HEK293 (cell line): ENCODE data around the gene LMO7.

Source experiments
- SETDB1 ChIP-seq: IDR thresholded peaks from one replicate; pipeline ENCODE4 v1.6.1; 2017; ENCODE audit warnings: mild to moderate bottlenecking, low read length, moderate library complexity, mixed read lengths; ENCODE audit not compliant: insufficient read length
- ZNF114 ChIP-seq: fragments of 450-650 bp; formaldehyde crosslinking; IDR thresholded peaks from 2 replicates; pipeline ENCODE4 v1.5.0; 2017; ENCODE audit warnings: missing biosample characterization, missing genetic modification characterization
- ZNF138 ChIP-seq: fragments of 450-650 bp; formaldehyde crosslinking; IDR thresholded peaks from 2 replicates; pipeline ENCODE4 v1.5.1; 2016; ENCODE audit warnings: missing biosample characterization, missing genetic modification characterization, borderline replicate concordance
- ZNF146 ChIP-seq: fragments of 450-650 bp; formaldehyde crosslinking; IDR thresholded peaks from 2 replicates; pipeline ENCODE4 v1.5.1; 2016; ENCODE audit warnings: missing biosample characterization, missing genetic modification characterization
- ZNF18 ChIP-seq: fragments of 450-650 bp; formaldehyde crosslinking; IDR thresholded peaks from 2 replicates; pipeline ENCODE4 v1.5.1; 2016; ENCODE audit warnings: missing biosample characterization, missing genetic modification characterization
- ZNF324 ChIP-seq: fragments of 450-650 bp; formaldehyde crosslinking; IDR thresholded peaks from 2 replicates; pipeline ENCODE4 v1.5.1; 2016; ENCODE audit warnings: missing biosample characterization, missing genetic modification characterization
- ZNF626 ChIP-seq: fragments of 450-650 bp; sonication (Bioruptor Pico); formaldehyde crosslinking; IDR thresholded peaks from 2 replicates; pipeline ENCODE4 v1.5.1; 2018; ENCODE audit warnings: missing biosample characterization, missing genetic modification characterization, inconsistent platforms
- TF ChIP-seq, protein P1 (sequence below): fragments of 450-650 bp; formaldehyde crosslinking; IDR thresholded peaks from 2 replicates; pipeline ENCODE4 v1.5.1; 2016; ENCODE audit warnings: missing biosample characterization, missing genetic modification characterization

GRCh38 chr13:75636436-75637180 is 478 bp downstream of the LMO7 start:
- TF ChIP-seq SETDB1 (no peak), ZNF138 (tag by site-specific recombination) (no peak), ZNF626 (tag by site-specific recombination) (no peak), ZNF146 (tag by site-specific recombination) (no peak), ZNF324 (tag by site-specific recombination) (no peak; the same call in 1 of the 2 replicates), ZNF18 (no peak), ZNF114 (tag by site-specific recombination) (no peak)
- TF ChIP-seq, protein P1, sequence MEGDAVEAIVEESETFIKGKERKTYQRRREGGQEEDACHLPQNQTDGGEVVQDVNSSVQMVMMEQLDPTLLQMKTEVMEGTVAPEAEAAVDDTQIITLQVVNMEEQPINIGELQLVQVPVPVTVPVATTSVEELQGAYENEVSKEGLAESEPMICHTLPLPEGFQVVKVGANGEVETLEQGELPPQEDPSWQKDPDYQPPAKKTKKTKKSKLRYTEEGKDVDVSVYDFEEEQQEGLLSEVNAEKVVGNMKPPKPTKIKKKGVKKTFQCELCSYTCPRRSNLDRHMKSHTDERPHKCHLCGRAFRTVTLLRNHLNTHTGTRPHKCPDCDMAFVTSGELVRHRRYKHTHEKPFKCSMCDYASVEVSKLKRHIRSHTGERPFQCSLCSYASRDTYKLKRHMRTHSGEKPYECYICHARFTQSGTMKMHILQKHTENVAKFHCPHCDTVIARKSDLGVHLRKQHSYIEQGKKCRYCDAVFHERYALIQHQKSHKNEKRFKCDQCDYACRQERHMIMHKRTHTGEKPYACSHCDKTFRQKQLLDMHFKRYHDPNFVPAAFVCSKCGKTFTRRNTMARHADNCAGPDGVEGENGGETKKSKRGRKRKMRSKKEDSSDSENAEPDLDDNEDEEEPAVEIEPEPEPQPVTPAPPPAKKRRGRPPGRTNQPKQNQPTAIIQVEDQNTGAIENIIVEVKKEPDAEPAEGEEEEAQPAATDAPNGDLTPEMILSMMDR (tag by site-specific recombination), result no peak
